Right renal cortex interstitium (tissue), 3 donors: ENCODE measurements around the gene RAB11FIP4. TPM values are rescaled to one million over a fixed set of nuclear protein-coding genes. Genes with fewer than 3 reads are reported as not detected.

Experiments
- DNase-seq, 3 donors: peaks; one replicate each; pipeline ENCODE4 v3.0.0-alpha.2; 2013; ENCODE audit warnings: low read depth in 3 of 3, low spot score in 2 of 3
- polyA plus RNA-seq, 3 donors: library from polyadenylated mRNA; unstranded; fragments of 120-200 nt; gene quantifications; one replicate each; pipeline ENCODE4 v1.2.1, GENCODE V29; 2013; ENCODE audit not compliant: insufficient read length in 3 of 3

RAB11FIP4 gene
- polyA plus RNA-seq, 3 donors, result 15.8 to 19.7 (median 19.1) TPM

DNA sequence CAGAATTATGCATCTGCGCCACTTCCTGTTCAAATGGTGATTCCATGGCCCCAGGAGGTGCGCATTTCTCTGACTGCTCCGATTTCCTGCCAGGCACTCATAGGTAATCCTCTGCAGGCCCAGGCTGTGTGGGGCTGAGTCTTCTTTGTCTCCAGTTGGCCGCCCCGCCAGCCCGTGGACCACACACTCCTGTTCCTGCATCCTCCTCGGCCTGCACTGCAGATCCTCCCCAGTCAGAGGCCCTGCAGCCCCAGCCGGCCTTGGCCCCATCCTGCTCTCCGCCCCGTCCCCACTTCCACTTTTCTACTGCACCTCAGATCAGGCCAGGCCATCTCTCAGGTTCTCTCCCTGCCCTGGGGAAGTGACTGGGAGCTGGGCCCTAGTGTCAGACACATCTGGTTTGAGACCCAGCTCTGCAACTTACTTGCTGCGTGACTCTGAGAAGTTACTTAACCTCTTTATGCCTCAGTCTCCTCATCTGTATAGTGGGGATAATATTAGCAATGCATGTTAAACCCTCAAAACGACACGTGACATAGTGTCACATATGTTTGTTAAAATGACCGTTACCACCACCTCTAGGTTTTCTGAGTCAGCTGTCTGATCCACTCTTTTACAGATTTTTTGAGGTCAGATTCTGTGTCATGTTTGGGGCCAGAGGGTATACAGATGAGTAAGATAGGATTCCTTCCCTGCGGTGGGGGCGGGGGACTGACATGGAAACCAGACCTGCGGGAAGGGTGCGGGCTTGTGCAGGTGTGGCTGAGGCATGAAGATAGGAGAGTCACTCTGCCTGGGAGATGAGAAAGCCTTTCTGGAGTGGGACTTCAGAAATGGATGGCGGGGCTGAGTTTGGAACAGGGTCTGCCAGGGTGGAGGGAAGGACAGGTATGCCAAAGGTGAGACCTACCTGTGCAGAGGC is 12.8 kb downstream of the RAB11FIP4 start:
- DNase-seq, result no peak

DNA sequence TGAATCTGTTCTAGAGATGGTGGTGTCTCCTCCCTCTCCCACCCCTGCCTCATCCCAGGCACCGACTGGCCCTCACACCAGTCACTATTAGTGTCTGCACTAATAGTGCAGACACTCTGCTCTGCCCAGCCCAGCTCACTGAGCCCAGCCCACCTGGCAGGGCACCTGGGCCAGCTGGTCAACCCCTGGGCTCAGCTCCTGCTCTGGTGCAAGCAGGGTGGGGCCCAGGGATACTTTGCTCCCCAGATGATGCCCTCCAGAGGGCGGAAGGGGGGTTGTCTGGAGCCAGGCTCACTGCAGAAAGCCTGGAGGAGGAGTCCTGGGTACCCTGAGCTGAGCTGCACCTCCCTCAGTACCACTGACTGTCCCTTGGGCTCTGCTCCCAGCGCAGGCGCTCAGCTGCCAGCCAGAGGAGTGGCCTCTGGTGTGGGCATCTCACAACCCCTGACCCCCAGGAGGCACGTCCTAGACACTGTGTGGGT is 14.5 kb downstream of the RAB11FIP4 start:
- DNase-seq, result no peak

DNA sequence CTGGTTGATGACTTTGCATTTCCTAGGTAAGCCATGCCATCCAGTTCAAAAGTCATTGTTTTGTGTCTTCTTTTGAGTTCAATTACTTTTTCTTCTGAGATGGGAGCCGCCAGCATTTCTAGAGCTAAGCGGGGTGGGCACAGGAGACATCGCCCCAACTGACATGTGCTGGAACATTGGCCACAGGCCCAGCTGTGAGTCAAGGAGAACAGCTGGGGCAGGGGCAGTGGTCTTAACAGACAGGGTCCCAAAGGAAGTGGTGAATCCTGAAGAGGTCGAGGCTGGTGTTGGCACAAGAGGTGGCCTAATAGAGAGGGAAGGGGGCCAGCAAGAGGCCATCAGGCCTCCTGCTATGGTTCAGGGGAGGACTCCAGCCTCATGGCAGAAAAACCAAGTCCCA is 17.1 kb downstream of the RAB11FIP4 start:
- no peak for DNase-seq

DNA sequence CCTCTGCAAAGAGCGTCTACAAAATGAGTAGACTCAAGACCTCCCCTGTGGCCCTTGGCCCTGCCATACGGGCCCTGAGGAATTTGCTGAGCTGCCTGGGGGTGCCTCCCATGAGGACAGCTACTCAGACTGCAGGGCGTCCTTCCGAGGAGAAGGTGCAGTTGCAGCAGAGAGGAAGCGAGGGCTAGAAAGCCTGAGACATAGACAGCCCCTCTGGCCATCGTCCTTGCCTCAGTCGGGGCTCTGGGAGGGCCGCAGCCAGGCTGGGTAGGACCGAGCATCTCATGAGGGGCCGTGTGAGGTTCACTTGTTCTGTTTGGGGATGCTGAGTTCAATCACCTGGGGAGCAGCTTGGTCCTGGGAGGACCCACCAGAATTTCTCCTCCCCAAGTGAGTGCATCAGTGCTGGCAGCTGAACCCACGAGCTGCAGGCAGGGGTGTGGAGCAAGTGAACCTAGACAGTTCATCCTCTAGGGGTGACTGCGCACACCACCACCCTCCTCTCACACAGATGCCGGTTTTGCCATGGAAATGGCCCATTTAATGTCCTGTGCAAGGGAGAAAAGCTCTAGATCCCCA is 20.3 kb downstream of the RAB11FIP4 start:
- no peak for DNase-seq

DNA sequence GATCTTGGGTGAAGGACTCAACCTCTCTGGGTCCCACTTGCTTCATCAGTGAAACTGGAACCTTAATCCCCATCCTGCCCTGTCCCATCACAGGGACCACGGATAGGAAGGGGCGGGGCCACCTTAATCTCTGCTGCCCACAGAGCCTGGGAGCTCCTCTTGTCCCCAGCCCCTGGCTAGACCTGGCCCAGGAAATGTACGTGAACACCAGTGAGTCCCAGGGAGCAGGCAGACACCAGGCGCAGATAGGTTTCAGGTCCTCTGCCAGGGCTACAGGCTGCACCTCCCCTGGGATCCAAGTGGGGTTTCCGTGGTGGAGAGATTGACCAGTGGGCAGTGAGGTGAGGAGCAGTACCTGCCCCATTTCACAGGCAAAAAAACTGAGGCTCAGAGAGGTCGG is 21.0 kb downstream of the RAB11FIP4 start:
- no peak for DNase-seq

DNA sequence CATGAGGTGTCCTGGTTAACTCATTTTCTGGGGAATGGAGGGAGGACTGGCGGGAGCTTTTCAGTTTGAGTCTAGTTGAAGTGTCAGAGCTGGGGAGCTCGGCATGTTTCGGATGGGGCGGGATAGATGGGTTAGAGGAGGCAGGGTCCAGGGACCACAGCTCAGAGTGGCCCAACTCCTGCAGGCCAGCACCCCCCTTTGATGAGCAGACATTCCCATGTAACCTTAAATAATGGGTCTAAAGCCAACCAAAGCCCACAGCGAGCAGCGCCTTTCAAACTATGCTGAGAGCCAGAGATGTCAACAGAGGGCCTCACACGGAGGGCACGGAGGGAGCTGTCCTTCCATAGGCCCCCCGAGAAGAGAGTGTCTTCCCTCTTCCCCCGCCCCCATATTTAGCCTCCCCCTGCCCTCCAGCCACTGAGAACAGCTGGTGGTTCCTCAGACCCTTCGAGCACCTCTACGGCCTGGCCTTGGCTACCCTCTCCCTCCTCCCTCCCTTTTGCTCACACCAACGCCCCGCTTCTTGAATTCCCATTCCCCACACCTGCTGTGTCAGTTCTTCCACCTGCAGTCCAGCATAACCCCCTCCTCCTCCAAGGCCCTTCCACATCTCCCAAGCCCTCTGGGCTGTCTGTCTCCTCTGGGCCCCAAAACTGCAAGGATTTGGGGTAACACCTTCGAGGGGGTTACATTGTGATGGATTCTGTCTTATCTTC is 21.8 kb downstream of the RAB11FIP4 start:
- DNase-seq, result no peak

DNA sequence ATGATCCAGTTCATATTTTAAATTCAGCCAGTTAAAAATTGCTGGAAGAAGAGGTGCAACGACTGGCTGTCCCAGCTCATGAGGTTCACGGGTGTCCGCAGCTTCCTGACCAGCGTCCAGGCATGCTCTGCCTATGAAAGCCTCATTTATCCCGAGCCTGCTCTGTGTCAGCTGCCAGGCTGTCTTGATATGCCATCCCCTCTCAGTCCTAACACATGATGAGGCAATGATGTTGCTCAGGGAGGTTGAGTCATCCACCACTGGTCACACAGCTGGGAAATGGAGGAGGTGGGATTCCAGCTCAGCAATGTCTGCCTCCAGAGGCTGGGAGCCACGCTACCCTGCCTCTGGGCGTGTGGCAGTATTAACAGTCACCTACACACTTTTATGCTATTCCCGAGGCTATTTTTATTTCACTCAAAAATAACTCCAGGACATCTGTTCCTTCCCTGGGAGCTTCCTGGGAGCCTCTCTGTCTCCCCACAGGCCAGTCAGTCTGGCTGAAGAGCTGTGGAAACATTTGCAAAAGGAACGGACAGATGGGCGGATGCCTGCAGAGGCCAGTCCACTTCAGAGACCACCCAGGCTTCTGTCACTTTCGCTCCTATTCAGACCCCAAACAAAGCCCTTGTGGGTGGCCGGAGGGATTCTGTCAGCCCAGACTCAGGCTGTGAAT is 22.5 kb downstream of the RAB11FIP4 start:
- no peak for DNase-seq

DNA sequence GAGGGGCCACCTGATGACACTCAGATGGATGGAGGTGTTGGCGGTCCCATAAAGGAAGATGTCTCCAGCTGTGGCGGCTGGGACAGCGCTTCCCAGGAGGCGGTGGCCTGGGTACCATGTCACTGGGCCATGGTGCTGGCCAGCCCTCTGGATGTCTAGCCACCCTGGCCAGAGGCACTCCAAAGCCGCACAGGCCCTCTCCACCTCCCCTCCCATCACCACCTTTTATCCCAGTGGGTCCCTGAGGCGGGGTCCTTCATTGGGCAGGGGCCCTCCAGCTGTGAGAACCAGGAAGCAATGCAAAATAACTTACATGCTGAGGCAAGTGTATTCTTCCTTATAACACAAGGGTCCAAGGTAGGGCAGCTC is 23.1 kb downstream of the RAB11FIP4 start:
- DNase-seq, result no peak

DNA sequence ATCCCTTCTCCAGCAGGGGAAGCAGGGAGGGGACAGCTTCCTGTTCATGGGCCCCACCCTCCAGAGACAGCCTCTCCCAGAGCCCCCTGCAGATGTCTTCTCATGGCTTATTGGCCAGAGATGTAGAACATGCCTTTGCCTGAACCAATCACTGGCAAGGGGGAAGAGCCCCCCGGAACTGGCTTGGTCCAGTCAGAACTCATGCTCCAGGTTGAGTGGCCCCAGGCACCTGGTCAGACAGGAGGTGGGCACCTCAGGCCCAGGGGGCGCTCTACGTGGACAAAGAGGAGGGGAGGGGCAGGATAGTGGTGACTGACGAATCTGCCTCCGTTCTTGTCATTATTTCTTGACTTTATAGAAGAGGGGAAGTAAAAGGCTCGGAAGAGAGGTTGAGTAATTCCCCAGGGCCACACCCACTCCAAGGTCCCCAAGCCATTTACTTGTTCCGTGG is 23.6 kb downstream of the RAB11FIP4 start:
- DNase-seq, result no peak

DNA sequence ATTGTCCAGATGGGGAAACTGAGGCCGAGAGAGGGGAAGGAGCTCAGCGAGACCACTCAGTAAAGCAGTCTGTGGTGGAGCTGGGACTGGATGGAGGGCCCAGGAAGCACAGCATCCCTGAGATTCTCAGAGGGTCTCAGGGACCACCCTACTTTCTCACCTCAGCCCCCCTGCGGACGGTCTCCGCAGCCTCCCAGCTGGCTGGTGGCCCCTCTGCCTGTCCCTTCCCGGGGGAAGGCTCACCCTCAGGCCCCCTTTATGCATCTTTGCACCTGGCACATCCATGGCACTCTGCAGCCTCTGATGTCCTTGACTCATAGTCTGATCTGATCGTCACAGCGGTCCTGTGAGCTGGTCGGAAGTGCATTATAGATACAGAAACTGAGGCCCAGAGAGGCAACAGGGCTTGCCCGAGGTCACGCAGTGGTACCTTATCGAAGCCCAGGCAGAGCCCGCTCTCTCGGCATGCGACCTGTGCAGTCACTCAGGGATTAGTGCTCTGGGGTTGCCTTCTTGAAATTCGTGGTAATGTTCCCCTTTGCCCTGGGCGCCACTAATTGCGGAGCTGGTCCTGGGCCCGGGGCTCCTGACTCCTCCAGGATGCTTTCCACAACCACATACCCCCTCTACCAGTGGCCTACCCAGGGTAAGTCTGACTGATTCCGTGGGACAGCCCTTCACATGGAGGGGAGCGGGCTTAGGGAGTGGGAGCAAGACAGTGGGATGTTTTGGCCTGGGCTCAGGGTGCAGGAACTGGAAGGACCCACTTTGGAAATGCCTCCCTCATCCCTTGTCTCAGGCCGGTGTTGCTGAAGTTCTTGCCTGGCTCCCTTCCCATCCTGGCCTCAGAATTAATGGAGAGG is 24.4 kb downstream of the RAB11FIP4 start:
- no peak for DNase-seq

DNA sequence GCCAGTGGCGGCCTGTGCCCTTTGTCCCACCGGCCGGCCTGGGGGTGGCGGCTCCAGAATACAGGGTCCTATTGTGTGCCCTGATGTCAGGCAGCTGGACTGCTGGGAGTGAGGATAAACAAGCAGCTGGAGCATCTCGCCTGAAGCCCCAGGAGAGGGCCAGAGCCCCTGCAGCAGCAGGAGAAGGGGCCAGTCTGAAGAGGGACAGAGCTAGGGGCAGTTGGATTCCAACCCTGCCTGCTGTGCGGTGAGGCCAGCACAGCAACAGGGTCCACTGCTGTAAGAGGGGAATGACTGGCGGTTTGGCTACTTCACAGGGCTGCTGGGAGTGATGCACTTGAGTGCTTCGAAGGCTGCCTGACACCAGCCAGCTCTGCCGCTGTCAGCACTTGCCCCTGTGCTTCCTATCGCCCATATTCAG is 25.0 kb downstream of the RAB11FIP4 start:
- no peak for DNase-seq

DNA sequence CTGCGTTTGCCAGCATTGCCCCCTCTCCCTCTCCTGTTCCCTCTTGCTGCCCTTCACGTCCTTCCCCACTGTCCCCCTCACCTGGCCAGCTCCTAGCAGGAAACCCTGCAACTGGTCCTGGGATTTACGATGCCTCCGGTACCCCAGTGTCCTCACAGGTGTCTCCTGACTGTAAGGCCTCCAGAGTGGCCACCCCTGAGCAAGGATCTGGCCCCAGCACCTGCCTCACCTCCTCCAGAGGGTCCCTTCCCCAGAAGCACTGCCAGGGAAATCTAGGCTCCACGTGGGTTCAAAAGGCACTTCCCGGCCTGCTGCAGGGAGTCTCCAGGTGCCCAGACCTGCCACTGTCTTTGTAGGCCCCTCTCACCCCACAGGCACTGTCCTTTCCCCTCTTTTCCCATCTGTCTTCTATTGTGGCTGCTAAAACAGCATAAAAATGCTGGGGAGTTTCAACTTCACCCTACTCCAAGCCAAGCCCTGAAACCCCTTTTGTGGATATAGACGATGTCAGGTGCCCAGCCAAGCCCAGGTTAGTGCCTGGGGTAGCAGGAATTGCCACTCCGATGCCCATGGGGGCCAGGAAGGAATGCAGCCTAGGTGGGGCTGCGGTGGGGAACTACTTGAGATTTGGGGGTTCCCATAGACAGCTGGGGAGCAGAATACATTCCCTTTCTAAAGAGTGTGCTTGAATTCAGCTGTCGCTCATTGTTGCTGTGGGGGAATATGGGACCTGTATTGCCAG is 25.7 kb downstream of the RAB11FIP4 start:
- no peak for DNase-seq

DNA sequence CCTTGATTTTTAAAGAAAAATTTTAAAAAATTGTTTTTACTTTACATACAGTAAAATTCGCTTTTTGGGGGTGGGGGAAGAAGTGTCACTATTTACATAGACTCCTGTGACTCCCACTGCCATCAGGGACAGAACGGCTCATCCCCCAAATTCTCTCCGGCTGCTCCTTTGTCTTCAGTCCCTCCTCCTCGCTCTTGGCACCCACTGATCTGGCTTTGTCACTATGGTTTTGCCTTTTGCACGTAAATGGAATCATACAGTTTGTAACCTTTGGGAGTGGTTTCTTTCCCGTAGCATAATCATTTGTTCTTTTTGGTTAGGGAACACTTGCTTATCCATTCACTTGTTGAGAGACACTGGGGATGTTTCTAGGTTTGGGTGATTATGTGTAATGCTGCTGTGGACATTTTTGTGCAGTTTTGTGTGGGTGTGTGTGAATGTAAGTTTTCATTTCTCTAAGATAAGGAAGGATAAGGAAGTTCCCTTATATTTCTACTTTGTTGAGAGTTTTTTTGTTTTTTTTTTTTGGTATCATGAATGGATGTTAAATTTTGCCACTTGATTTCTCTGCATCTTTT is 27.4 kb downstream of the RAB11FIP4 start:
- no peak for DNase-seq

DNA sequence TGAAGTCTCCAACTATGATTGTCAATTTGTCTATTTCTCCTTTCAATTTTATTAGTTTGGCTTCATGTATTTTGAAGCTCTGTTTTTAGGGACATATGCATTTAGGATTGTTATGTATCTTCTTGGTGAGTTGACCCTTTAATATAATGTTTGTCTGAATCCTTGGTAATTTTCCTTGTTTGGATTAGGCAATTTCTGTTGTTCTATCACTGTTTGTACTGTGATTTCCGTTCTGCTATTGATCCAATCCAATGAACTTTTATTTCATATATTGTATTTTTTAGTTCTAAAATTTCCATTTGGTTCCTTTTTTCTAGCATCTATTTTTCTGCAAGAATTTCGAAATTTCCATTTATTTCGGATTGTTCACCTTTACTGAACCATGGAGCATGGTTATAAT is 31.0 kb downstream of the RAB11FIP4 start:
- DNase-seq, result no peak

DNA sequence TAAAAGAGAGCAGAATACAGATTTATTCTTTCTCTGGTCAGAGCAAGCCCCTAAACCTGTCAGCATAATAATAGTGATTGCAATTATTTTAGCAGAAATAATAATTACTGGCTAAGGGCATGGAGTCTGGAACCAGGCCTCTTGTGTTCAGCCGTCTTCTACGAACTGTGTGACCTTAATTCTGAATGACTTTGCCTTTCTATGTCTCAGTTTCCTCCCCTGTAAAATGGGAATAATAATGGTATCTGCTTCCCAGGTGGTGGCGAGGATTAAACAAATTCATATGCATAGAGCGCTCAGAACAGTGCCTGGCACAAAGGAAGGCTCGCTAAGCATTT is 33.4 kb downstream of the RAB11FIP4 start:
- no peak for DNase-seq

DNA sequence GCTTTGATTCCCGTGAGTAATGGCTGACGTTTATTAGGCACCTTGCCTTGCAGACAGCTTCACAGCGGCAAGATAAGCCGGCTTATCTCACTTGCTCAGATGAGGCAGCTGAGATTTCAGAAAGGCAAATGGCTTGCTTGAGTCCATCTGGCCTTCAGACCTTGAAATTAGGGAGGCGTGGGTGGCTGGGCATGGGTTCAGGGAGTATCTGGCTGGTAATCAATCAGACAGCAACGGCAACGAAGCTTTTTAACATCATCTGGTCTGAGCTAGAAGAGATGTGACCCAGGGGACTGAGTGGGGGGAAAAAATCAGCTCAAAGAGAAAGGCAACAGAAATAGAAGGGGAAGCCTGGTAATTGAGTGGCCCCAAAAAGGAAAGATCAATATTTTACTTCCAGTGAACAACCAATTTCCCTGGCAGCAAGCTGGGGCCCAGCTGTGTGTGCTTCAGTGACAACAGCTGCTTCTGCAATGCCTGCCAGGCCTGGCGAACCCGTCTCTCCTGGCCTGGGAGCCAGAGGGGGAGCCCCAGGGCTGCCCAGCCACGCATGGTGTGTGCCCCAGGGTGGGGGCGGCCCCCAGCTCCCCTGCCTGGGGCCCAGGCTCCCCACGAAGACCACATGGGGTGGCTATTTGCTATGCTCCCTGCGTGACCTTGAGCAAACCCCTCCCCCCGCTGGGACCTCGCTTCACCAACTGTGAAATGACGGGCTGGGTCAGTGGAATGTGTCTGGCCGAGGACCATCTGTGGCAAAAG is 34.0 kb downstream of the RAB11FIP4 start:
- no peak for DNase-seq

DNA sequence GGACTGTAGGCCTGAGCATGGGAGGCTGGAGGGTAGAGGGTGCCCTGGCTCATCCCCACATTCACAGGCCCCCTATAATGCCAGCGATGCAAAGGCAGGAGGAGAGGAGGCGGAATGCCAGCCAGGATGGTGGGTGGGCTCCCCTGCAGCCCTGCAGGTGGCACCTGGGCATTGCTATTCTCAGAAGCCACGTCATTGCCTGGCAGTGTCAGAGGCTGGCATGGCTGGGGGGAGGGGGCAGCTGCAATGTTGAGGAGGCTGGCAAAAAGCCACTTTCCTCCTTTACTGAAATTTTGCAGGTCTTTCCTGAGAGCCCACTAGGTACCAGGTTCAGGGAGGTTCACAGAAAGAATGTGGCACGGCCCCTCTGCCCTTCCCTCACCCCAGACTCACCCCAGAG is 36.2 kb downstream of the RAB11FIP4 start:
- no peak for DNase-seq

DNA sequence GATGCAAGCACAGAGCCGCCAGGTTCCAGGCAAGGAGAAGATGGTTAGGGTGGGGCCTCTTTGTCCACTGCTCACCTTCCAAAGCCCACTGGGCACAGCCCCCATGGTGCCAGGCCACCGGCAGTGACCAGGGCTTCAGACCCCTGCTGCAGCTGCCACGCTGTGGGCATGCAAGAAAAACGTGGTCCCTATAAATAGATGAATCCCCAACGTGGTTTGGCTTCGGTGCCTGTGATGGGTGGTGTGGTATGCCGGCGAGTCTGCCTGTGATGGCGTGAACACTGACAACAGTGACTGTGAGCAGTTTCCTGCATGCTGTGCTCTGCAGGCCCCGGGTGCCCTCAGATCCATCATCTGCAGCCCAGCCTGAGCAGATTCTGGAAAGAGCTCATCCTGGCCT is 36.6 kb downstream of the RAB11FIP4 start:
- no peak for DNase-seq
